GM12864 (cell line): ENCODE measurements around the gene CCT6B.

ENCODE experiments used
- DNase-seq: peaks from one replicate; pipeline ENCODE4 v3.0.0-alpha.2; 2011; ENCODE audit warnings: low read depth
- H3K4me3 ChIP-seq: 2 replicates; pipeline ENCODE4 v1.5.1; 2011; ENCODE audit warnings: mild to moderate bottlenecking, low read depth, low read length, control low read depth
- CTCF ChIP-seq: IDR thresholded peaks from 2 replicates; pipeline ENCODE4 v1.5.1; 2011; ENCODE audit warnings: low read depth, mild to moderate bottlenecking, moderate library complexity, low read length, control low read depth, inconsistent platforms; ENCODE audit errors: missing control alignments

Gene CCT6B

GRCh38 chr17:34884597-34884996 lies 76.7 kb downstream of the CCT6B start:
- no peak for TF ChIP-seq CTCF
- no peak for DNase-seq
- H3K4me3 ChIP-seq: no peak overlapping the region

- no peak overlapping the region for H3K4me3 ChIP-seq
- TF ChIP-seq CTCF: no peak
- DNase-seq: no peak
Observed at GRCh38 chr17:34883106-34884000, 77.9 kb downstream of the CCT6B start.

- H3K4me3 ChIP-seq: no peak overlapping the region
- DNase-seq: no peak
- TF ChIP-seq CTCF: no peak
Observed at GRCh38 chr17:34879146-34879545, 82.1 kb downstream of the CCT6B start.
